Smooth muscle cell (in vitro differentiated cells): ENCODE measurements around the gene ADAMTS7. TPM values are rescaled to one million over a fixed set of nuclear protein-coding genes. Genes with fewer than 3 reads are reported as not detected.

Experiments used
- DNase-seq: peaks from one replicate; lab custom pipeline; 2025; ENCODE audit not compliant: unreplicated experiment; lab: John Stamatoyannopoulos, UW
- H2AFZ ChIP-seq: fragments of 200-600 bp; sonication (generic); 2 replicates; pipeline ENCODE4 v1.6.0; 2016; ENCODE audit warnings: antibody characterized with exemption, low read depth, mild to moderate bottlenecking
- H3F3A ChIP-seq: fragments of 200-600 bp; sonication (generic); 2 replicates; pipeline ENCODE4 v1.6.0; 2017; ENCODE audit warnings: antibody characterized with exemption, low read depth
- H3K27ac ChIP-seq: fragments of 200-600 bp; sonication (generic); 2 replicates; pipeline ENCODE4 v1.5.1; 2016; ENCODE audit warnings: low read depth, mild to moderate bottlenecking
- H3K27me3 ChIP-seq: fragments of 200-600 bp; sonication (generic); 2 replicates; pipeline ENCODE4 v1.6.1; 2016; ENCODE audit warnings: low read depth, mild to moderate bottlenecking
- H3K36me3 ChIP-seq: fragments of 200-600 bp; sonication (generic); 2 replicates; pipeline ENCODE4 v1.5.1; 2016; ENCODE audit warnings: low read depth
- H3K4me1 ChIP-seq: fragments of 200-600 bp; sonication (generic); 2 replicates; pipeline ENCODE4 v1.5.1; 2016; ENCODE audit warnings: low read depth
- H3K4me2 ChIP-seq: fragments of 200-600 bp; sonication (generic); 2 replicates; pipeline ENCODE4 v1.6.0; 2016; ENCODE audit warnings: mild to moderate bottlenecking
- H3K4me3 ChIP-seq: fragments of 200-600 bp; sonication (generic); 2 replicates; pipeline ENCODE4 v1.5.1; 2016; ENCODE audit warnings: mild to moderate bottlenecking
- H3K79me2 ChIP-seq: fragments of 200-600 bp; sonication (generic); 2 replicates; pipeline ENCODE4 v1.6.0; 2016; ENCODE audit warnings: low read depth, mild to moderate bottlenecking
- H3K9ac ChIP-seq: fragments of 200-600 bp; sonication (generic); 2 replicates; pipeline ENCODE4 v1.6.0; 2016; ENCODE audit warnings: low read depth
- H3K9me3 ChIP-seq: fragments of 200-600 bp; sonication (generic); replicated peaks from 2 replicates; pipeline ENCODE4 v1.5.1; 2016; ENCODE audit warnings: low read depth
- H4K20me1 ChIP-seq: fragments of 200-600 bp; sonication (generic); 2 replicates; pipeline ENCODE4 v1.6.0; 2016; ENCODE audit warnings: low read depth
- CTCF ChIP-seq: fragments of 200-600 bp; sonication (generic); IDR thresholded peaks from 2 replicates; pipeline ENCODE4 v1.5.1; 2017; ENCODE audit warnings: borderline replicate concordance, mild to moderate bottlenecking, antibody characterized with exemption; ENCODE audit not compliant: insufficient read depth, poor library complexity, severe bottlenecking
- WGBS: methylation state at CpG from one replicate; pipeline ENCODE4 v1.1.7; 2016; ENCODE audit warnings: low lambda C conversion rate; 5-methylcytosine and 5-hydroxymethylcytosine counted together
- polyA plus RNA-seq: library from polyadenylated mRNA; unstranded; fragments of >200 nt; fragmentation: Nextera tagmentation; extraction: Ambion mirVana; gene quantifications from 2 replicates; pipeline ENCODE4 v1.2.1, GENCODE V29; 2016
- total RNA-seq: library from RNA; depleted of rRNA; stranded (reverse); fragments of >200 nt; gene quantifications from 2 replicates; pipeline ENCODE4 v1.2.3, GENCODE V29; 2014

Gene ADAMTS7
- total and polyA plus RNA-seq, 2 experiments from 2014 or later = 11.0 to 11.2 TPM

GRCh38 chr15:78837131-78837530, 25.9 kb upstream of the ADAMTS7 start:
- 72% methylated on average over 2 of the region's 2 CpGs for WGBS
- H3K4me1 ChIP-seq = no peaks in the 10 kb centered on the region
- H3K79me2 ChIP-seq = no peaks in the 10 kb centered on the region
- H3F3A ChIP-seq = no peaks in the 10 kb centered on the region
- no peak overlapping the region for H3K9ac ChIP-seq
- H3K9me3 ChIP-seq = no peaks in the 10 kb centered on the region
- no peak overlapping the region for H2AFZ ChIP-seq
- H3K4me3 ChIP-seq = no peak overlapping the region
- DNase-seq = no peak
- H3K36me3 ChIP-seq = no peaks in the 10 kb centered on the region
- no peak overlapping the region for H3K4me2 ChIP-seq
- H3K27me3 ChIP-seq = no peaks in the 10 kb centered on the region
- no peak for TF ChIP-seq CTCF
- no peaks in the 10 kb centered on the region for H4K20me1 ChIP-seq
- no peak overlapping the region for H3K27ac ChIP-seq

GRCh38 chr15:78836333-78836732, 25.1 kb upstream of the ADAMTS7 start:
- DNase-seq = no peak
- H3K4me1 ChIP-seq = no peaks in the 10 kb centered on the region

GRCh38 chr15:78831229-78832207, 20.3 kb upstream of the ADAMTS7 start:
- WGBS = 94% methylated on average over 73 of the region's 73 CpGs
- Histone ChIP-seq H2AFZ (no peak overlapping the region), H3K9me3 (no peaks in the 10 kb centered on the region), H3K4me2 (no peak overlapping the region), H3K27me3 (no peaks in the 10 kb centered on the region), H3K27ac (no peak overlapping the region), H3K36me3 (no peaks in the 10 kb centered on the region), H3K79me2 (no peaks in the 10 kb centered on the region), H3K4me1 (no peaks in the 10 kb centered on the region), H4K20me1 (no peaks in the 10 kb centered on the region), H3F3A (no peaks in the 10 kb centered on the region), H3K4me3 (no peak overlapping the region), H3K9ac (no peak overlapping the region)
- TF ChIP-seq CTCF = no peak
- DNase-seq = no peak

More at GRCh38 chr15:78836333-78836732, 25.1 kb upstream of the ADAMTS7 start:
- Histone ChIP-seq H3F3A (no peaks in the 10 kb centered on the region), H2AFZ (no peak overlapping the region), H3K36me3 (no peaks in the 10 kb centered on the region), H4K20me1 (no peaks in the 10 kb centered on the region), H3K9me3 (no peaks in the 10 kb centered on the region), H3K27ac (no peak overlapping the region), H3K27me3 (no peaks in the 10 kb centered on the region), H3K9ac (no peak overlapping the region), H3K79me2 (no peaks in the 10 kb centered on the region), H3K4me2 (no peak overlapping the region), H3K4me3 (no peak overlapping the region)
- TF ChIP-seq CTCF = no peak
- WGBS = 83% methylated on average over 1 of the region's 1 CpG
